Measurements from ENCODE around the gene MACF1. TPM values are rescaled to one million over a fixed set of nuclear protein-coding genes. Genes with fewer than 3 reads are reported as not detected.

Gene MACF1
- total RNA-seq, 2 experiments from 2014 or later, result 353 to 366 TPM

- H3K27me3 Mint-ChIP-seq (ENCODE audit: low read depth), result no peaks in the 10 kb centered on the region
- H3K36me3 Mint-ChIP-seq (ENCODE audit: low read depth), result peaks cover 21% of the 10 kb centered on the region
- peak overlapping the region; percentile 42 for H3K27ac Mint-ChIP-seq
- no peak overlapping the region for H3K4me3 Mint-ChIP-seq
- DNase-seq, result no peak
- ATAC-seq, result no peak
- H3K4me1 Mint-ChIP-seq (ENCODE audit: low read depth), result peaks cover 3% of the 10 kb centered on the region
- ChIA-PET POLR2A (no interaction called here), CTCF (interaction anchor here (1.4 kb wide), 1 partner anchor 69 kb away, joined by 5 read pairs; no protein-coding TSS in a partner anchor)
- H3K9me3 Mint-ChIP-seq (ENCODE audit: insufficient read depth), result no peaks in the 10 kb centered on the region
Measured at GRCh38 chr1:39531526-39531925, 327.0 kb downstream of the MACF1 start.

GRCh38 chr1:39533442-39533841 is 328.9 kb downstream of the MACF1 start:
- Mint-ChIP-seq H3K4me1 (ENCODE audit: low read depth) (no peaks in the 10 kb centered on the region), H3K9me3 (ENCODE audit: insufficient read depth) (no peaks in the 10 kb centered on the region), H3K36me3 (ENCODE audit: low read depth) (peaks cover 15% of the 10 kb centered on the region), H3K27me3 (ENCODE audit: low read depth) (no peaks in the 10 kb centered on the region), H3K4me3 (no peak overlapping the region), H3K27ac (no peak overlapping the region)
- ATAC-seq (no peak), DNase-seq (no peak)
- ChIA-PET CTCF (interaction anchor here (1.1 kb wide), 1 partner anchor 435 kb away, joined by 3 read pairs; no protein-coding TSS in a partner anchor), POLR2A (no interaction called here)

Other genes with a start within 250 kb of the MACF1 start
- gene AKIRIN1, start 213.4 kb upstream of the MACF1 start, total RNA-seq, result 10 to 100 TPM; 51.2 to 53.8 TPM
- 100 to 1,000 TPM; 134 to 138 TPM for gene NDUFS5, start 178.3 kb upstream of the MACF1 start, total RNA-seq

All from activated CD8-positive, alpha-beta T cell treated with anti-CD3 and anti-CD28 coated beads, Interleukin-2, amount 10 ng/mL, durations not matched to agents 7 days and 5 days (primary cell).